ENCODE data around the gene FTSJ3.
"Not testable (repeated sequence)": the region's sequence is repeated elsewhere in the genome, so short reads cannot be mapped to it uniquely, and the experiment has no call there.

Gene FTSJ3

GRCh38 chr17:63827002-63827800 lies at the start of gene FTSJ3, which contains the start of gene PSMC5:
FTSJ3 (minus strand) TSS chr17:63827663; CDS start chr17:63826902, 761 bp downstream.
PSMC5 (plus strand) TSS chr17:63827431; CDS start chr17:63827491, 60 bp downstream.
- peak; percentile 96 for DNase-seq (ENCODE audit: low read depth)

- DNase-seq (ENCODE audit: low read depth): not testable (repeated sequence)
Measured at GRCh38 chr17:63874693-63875092, 47.2 kb upstream of the FTSJ3 start.

- DNase-seq (ENCODE audit: low read depth): not testable (repeated sequence)
Measured at GRCh38 chr17:63874061-63874626, 46.7 kb upstream of the FTSJ3 start.

GRCh38 chr17:63873577-63873976 lies 46.1 kb upstream of the FTSJ3 start, which contains the start of gene CSH2:
CSH2 (minus strand) TSS chr17:63873677; CDS start chr17:63873614, 63 bp downstream.
- not testable (repeated sequence) for DNase-seq (ENCODE audit: low read depth)

- not testable (repeated sequence) for DNase-seq (ENCODE audit: low read depth)
Measured at GRCh38 chr17:63871646-63872365, 44.3 kb upstream of the FTSJ3 start.

GRCh38 chr17:63870292-63870665 lies 42.8 kb upstream of the FTSJ3 start:
- not testable (repeated sequence) for DNase-seq (ENCODE audit: low read depth)

- peak; percentile 33 for DNase-seq (ENCODE audit: low read depth)
Measured at GRCh38 chr17:63869491-63870291, 42.2 kb upstream of the FTSJ3 start.

- not testable (repeated sequence) for DNase-seq (ENCODE audit: low read depth)
Measured at GRCh38 chr17:63866625-63867024, 39.2 kb upstream of the FTSJ3 start.

- no peak for DNase-seq (ENCODE audit: low read depth)
Measured at GRCh38 chr17:63859257-63859656, 31.8 kb upstream of the FTSJ3 start.

- DNase-seq (ENCODE audit: low read depth): not testable (repeated sequence)
Measured at GRCh38 chr17:63856425-63856824, 29.0 kb upstream of the FTSJ3 start.

GRCh38 chr17:63855185-63855584 lies 27.7 kb upstream of the FTSJ3 start:
- DNase-seq (ENCODE audit: low read depth): no peak

GRCh38 chr17:63854709-63855108 lies 27.2 kb upstream of the FTSJ3 start:
- DNase-seq (ENCODE audit: low read depth): no peak

- DNase-seq (ENCODE audit: low read depth): no peak
Measured at GRCh38 chr17:63853260-63853659, 25.8 kb upstream of the FTSJ3 start.

- DNase-seq (ENCODE audit: low read depth): no peak
Measured at GRCh38 chr17:63850401-63850800, 22.9 kb upstream of the FTSJ3 start.

- DNase-seq (ENCODE audit: low read depth): peak; percentile 85
Measured at GRCh38 chr17:63848834-63849689, 21.6 kb upstream of the FTSJ3 start.

GRCh38 chr17:63847525-63848249 lies 20.2 kb upstream of the FTSJ3 start:
- DNase-seq (ENCODE audit: low read depth): no peak

GRCh38 chr17:63845509-63845908 lies 18.0 kb upstream of the FTSJ3 start:
- DNase-seq (ENCODE audit: low read depth): no peak

GRCh38 chr17:63843910-63844677 lies 16.6 kb upstream of the FTSJ3 start:
- DNase-seq (ENCODE audit: low read depth): no peak

- DNase-seq (ENCODE audit: low read depth): peak; percentile 55
Measured at GRCh38 chr17:63843387-63843888, 16.0 kb upstream of the FTSJ3 start.

Measured in iris pigment epithelial cell (primary cell).